ENCODE results near the gene KRTAP10-11. TPM values are rescaled to one million over a fixed set of nuclear protein-coding genes. Genes with fewer than 3 reads are reported as not detected.
"Not testable (repeated sequence)": the region's sequence is repeated elsewhere in the genome, so short reads cannot be mapped to it uniquely, and the experiment has no call there.

Gene KRTAP10-11
- total and polyA plus RNA-seq, 12 donors, result not detected

DNA sequence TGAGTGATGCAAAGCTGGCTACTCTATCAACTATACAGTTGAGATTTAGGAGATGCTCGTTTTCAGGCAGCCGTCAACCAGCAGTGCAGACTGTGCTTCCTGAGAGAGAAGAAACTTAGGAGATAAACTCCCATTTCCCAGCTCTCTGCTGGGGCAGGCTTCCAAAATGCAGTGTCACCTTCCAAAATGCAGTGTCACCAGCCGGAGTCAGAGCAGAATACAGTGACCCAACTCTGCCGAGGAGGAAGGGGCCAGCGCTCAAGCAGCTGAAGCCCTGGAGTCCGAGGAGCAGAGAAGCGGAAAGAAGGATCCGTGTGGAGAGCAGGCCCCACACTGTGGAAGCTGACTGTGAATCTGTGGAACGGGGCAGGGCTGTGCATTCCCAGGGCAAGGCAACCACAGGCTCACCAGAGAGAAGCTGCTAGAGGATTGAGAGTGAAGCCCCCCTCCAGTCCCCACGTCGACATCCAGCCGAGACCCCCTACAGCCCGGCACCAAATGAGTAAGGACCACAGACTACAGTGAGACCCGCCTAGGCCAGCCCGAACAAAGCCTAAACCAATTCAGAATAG is 36.5 kb downstream of the KRTAP10-11 start:
- no peak for DNase-seq

DNA sequence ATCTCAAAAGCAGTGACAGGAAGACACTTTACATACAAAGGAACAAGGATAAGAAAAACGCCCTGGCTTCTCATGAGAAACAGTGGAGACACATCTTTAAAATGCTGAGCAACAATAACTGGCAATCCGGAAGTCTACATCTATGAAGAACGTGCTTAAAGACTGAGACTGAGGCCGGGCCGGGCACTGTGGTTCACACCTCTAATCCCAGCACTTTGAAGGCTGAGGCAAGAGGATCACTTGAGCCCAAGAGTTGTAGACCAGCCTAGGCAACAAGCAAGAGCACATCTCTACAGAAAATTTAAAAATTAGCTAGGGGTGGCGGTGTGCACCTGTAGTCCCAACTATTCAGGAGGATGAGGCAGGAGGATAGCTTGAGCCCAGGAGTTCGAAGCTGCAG is 37.9 kb downstream of the KRTAP10-11 start:
- intact Hi-C loops (cut with DNase I), result no loop called here
- Histone ChIP-seq H3K4me1 (replicated peaks in 1 of 2) (no peaks in the 10 kb centered on the region), H3K9me3 (replicated peaks in 1 of 3) (no peaks in the 10 kb centered on the region), H3K27me3 (no peaks in the 10 kb centered on the region), H3K27ac (no peak overlapping the region), H3K4me3 (no peak overlapping the region), H3K36me3 (replicated peaks in 1 of 2) (no peaks in the 10 kb centered on the region)
- DNase-seq, result no peak
- TF ChIP-seq, protein P1, sequence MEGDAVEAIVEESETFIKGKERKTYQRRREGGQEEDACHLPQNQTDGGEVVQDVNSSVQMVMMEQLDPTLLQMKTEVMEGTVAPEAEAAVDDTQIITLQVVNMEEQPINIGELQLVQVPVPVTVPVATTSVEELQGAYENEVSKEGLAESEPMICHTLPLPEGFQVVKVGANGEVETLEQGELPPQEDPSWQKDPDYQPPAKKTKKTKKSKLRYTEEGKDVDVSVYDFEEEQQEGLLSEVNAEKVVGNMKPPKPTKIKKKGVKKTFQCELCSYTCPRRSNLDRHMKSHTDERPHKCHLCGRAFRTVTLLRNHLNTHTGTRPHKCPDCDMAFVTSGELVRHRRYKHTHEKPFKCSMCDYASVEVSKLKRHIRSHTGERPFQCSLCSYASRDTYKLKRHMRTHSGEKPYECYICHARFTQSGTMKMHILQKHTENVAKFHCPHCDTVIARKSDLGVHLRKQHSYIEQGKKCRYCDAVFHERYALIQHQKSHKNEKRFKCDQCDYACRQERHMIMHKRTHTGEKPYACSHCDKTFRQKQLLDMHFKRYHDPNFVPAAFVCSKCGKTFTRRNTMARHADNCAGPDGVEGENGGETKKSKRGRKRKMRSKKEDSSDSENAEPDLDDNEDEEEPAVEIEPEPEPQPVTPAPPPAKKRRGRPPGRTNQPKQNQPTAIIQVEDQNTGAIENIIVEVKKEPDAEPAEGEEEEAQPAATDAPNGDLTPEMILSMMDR (IDR thresholded peaks at IDR 0.05), result no peak
- no peak for TF ChIP-seq POLR2A (IDR thresholded peaks at IDR 0.05)
- 64 to 77% (median 70%) methylated on average over 7 of the region's 7 CpGs for WGBS, 4 donors

More for the DNA sequence above, 36.5 kb downstream of the KRTAP10-11 start:
- Histone ChIP-seq H3K36me3 (replicated peaks in 1 of 2) (no peaks in the 10 kb centered on the region), H3K27ac (no peak overlapping the region), H3K9me3 (replicated peaks in 1 of 3) (no peaks in the 10 kb centered on the region), H3K27me3 (no peaks in the 10 kb centered on the region), H3K4me1 (replicated peaks in 1 of 2) (no peaks in the 10 kb centered on the region), H3K4me3 (no peak overlapping the region)
- TF ChIP-seq POLR2A (IDR thresholded peaks at IDR 0.05), result no peak
- TF ChIP-seq, protein P1 (IDR thresholded peaks at IDR 0.05), result no peak
- WGBS, 4 donors, result 70 to 76% (median 73%) methylated on average over 14 to 15 of the region's 15 CpGs
- intact Hi-C loops (cut with DNase I), result no loop called here

- Histone ChIP-seq H3K36me3 (replicated peaks in 1 of 2) (no peaks in the 10 kb centered on the region), H3K9me3 (replicated peaks in 1 of 3) (no peaks in the 10 kb centered on the region), H3K27me3 (no peaks in the 10 kb centered on the region), H3K4me1 (replicated peaks in 1 of 2) (no peaks in the 10 kb centered on the region), H3K4me3 (no peak overlapping the region), H3K27ac (no peak overlapping the region)
- intact Hi-C loops (cut with DNase I), result no loop called here
- WGBS, 4 donors, result 58 to 79% (median 67%) methylated on average over 6 of the region's 6 CpGs
- no peak for DNase-seq
- no peak for TF ChIP-seq POLR2A (IDR thresholded peaks at IDR 0.05)
- TF ChIP-seq, protein P1 (IDR thresholded peaks at IDR 0.05), result no peak
These were observed 38.3 kb downstream of the KRTAP10-11 start for GRCh38 chr21:44684483-44684882.

DNA sequence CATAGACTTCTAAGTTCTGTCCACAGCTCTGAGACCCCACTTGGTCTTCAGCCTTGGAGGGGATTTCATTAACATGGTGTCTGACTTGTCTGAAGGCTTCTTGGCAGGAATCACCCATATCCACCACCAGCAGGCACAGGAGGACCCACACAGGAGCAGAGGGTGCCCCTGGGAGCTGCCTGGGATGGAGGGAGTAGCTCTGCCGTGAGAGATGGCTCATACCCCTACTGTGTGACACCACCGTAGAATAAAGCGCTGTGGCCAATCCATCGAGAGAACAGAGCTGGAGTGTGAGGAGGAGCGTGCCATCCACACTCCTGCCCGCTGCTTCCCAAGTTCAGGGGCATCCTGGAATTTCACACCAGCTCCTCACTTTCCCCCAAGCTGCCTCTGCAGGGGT is 38.8 kb downstream of the KRTAP10-11 start:
- H3K36me3 ChIP-seq (replicated peaks in 1 of 2); DNase-seq; H3K27ac ChIP-seq; H3K9me3 ChIP-seq (replicated peaks in 1 of 3); intact Hi-C loops (cut with DNase I); H3K4me3 ChIP-seq; H3K27me3 ChIP-seq; H3K4me1 ChIP-seq (replicated peaks in 1 of 2): not testable (repeated sequence)
- 77 to 95% (median 86%) methylated on average over 5 to 6 of the region's 6 CpGs; no CpG with 5 or more reads in 1 of the 4 donors for WGBS, 4 donors

Measured in adrenal gland (tissue), 12 donors.